Measurements from ENCODE around the gene DLK2.
"Not testable (repeated sequence)": the region's sequence is repeated elsewhere in the genome, so short reads cannot be mapped to it uniquely, and the experiment has no call there.

The DLK2 gene

DNA sequence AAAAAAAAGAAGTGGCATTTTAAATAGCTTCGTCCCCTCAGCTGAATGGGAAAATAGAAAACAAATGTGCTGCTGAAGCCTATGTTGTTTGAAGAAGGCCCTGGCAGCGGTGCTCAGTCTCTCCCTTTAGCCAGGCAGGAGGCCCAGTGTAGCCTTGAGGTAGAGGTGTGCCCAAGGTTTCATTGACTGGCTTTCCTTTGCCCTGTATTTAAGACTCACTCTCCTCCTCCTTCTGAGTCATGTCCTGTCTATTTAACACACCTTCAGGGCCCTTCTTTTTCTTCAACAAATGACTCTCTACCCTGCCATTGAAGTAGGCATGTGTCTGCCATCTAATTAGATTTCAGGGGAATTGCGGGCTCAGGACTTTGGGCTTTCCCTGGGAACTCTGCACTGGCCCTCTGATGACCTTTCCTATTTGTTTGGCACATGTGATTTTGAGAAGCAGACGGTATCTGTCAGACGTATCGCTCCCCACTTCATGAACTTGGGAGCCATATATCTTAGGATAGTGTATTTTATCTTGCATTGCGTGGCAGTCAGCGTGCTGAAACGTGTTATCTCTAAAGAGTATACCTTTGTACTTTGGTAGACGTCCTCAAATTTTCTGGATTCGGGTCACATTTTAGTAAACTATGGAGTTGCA, 26.4 kb upstream of the DLK2 start:
- DNase-seq (ENCODE audit: low read depth) = no peak

DNA sequence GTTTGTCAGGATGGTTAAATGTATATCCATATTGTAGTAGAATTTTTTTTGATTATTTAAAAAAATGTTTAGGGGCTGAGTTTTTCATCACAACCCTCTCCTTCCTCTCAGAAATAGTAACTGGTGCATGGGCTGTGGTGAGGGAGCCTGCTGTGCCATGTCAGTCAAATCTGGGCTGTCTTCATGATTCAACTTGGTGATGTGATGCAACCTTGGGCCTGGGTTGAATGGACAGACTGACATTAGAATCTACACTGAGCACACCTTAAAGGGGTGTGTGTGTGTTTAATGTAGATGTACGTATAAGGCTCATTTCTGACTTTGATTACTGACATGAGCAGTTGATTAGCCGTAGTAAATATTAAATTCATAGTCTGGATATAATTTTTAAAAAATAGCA, 25.7 kb upstream of the DLK2 start:
- DNase-seq (ENCODE audit: low read depth) = no peak

DNA sequence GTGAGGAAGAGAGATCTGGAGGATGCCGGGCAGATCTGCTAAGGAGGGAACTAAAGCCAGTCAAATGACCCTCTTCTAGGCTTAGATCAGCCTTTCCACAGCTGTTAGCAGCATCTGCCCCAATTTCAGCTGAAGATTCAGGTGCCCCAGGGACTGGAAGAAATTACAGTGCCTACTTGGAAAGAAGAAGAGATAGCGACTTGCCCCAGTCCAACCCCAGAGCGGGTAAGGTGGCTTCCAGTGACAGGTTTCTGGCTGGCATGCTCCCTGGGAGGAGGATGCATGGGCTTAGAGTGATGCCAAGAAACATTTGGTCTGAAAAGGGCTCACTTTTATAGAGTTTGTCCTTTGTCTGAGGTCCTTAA, 22.6 kb upstream of the DLK2 start:
- no peak for DNase-seq (ENCODE audit: low read depth)

DNA sequence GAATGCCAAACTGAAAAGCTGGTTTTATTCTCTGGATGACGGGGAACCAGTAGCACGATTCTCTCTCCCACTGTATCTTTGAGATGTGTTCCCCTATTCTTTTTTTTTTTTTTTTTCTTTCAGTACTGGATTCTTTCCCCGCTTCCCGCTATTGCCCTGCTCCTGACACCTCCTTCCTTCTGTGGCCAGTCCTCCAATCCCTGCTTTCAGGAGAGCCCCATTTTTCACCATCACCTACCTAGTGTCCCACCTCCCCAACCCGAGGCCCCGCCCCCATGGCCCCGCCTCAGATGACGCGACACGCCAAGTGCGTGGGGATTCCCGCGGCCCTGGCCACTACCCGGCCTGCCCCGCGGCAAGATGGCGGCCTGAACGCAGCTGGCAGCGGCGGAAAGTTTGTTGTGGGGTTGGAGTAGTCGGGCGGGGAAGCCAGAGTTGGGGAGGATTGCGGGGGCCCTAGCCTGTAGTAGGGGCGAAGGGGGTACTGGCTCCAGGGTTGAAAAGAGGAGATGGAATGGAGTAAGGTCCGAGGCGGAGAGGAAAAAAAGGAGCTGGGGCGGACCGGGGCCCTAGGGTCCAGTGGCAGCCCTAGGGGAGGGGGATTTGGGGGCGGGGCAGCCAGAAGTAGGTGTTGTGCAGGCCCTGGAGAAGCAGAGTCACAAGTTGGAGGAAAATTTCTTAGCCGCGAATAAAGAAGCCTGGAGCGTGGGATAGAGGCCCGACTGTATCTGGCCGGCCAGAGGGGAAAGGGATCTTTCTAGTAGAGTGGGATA, 22.1 kb upstream of the DLK2 start, which contains the start of gene TJAP1:
Gene TJAP1 (plus strand): TSS at position 336 of the 773 bp plus-strand sequence. CDS start 21,432 bp downstream, outside the sequence.
- peak; percentile 99 for DNase-seq (ENCODE audit: low read depth)

DNA sequence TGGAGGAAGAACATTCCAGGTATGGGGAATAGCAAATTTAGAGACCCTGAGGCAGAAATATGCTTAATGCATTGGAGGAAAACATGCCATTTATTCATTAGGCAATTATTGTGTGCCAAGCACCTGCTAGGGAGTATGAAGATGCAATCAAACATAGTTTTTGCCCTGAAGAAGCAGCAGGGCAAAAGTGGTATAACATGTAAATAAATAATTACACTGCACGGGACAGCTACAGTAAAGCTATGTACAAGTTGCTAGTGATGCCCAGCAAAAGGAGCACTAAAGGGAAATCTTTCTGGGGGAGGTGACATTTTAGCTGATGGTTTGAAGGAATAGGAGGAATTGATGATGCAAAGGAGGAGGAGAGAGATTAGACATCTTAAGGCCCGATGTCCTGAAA, 21.4 kb upstream of the DLK2 start:
- no peak for DNase-seq (ENCODE audit: low read depth)

DNA sequence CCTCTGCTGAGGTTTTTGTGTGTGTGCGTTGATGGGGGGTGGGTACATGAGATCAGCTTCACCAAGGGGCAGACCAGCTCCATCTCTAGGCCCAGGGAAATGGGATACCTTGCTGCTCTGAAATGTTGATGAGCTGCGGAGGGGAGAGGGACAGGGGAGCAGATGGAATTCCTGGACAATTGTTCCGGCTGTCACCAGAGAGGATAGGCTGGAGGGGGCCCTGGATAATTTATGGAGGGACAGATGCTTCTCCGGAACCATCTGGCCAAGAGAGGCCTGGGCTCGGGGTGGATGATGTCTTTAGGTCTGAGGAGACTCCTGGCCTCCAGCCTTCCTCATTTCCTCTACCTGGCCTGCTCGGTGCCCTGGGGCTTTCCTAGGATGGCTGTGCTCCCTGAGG, 20.2 kb upstream of the DLK2 start:
- no peak for DNase-seq (ENCODE audit: low read depth)

DNA sequence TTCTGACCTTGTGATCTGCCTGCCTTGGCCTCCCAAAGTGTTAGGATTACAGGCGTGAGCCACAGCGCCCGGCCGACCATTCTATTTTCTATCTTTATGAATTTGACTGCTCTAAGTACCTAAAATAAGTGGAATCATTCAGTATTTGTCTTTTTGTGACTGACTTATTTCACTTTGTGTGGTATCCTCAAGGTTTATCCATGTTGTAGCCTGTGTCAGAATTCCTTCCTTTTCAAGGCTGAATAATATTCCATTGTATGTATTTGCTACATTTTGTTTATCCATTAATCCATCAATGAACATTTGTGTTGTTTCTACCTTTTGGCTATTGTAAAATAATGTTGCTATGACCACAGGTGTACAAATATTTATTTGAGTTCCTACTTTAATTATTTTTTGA, 17.2 kb upstream of the DLK2 start:
- no peak for DNase-seq (ENCODE audit: low read depth)

DNA sequence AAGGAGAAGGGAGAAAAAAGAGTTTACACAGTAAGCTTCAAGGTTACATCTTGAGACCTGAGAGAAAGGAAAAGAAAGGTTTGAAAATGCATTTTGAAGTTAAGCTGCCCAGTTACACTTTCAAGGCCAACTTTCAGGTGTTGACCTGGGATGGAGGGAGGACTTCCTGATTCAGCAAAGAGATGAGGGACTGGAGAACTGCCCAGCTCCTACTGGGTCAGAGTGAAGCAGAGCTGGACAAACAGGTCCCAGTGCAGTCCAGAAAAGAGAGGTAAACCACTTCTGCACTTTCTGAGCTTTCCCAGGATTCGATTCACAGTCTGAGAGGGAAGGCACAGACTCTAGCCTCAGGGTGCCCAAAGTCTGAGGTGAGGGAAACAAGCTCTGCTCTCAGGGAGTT, 16.1 kb upstream of the DLK2 start:
- DNase-seq (ENCODE audit: low read depth) = no peak

DNA sequence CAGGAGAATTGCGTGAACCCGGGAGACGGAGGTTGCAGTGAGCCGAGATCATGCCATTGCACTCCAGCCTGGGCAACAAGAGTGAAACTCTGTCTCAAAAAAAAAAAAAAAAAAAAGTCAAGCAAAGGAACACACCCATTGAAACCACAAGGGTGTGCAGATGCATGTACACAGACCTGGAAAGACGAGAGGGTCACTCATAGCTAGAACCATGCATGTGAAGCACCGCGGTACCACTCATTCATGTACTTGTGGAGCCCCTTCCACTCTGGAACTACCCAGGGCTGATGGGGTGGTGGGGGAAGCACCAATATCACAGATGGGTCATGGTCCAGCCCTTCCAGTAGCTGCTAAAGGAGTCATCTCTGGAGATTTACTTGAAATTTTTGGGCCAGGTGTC, 14.6 kb upstream of the DLK2 start:
- DNase-seq (ENCODE audit: low read depth) = no peak

DNA sequence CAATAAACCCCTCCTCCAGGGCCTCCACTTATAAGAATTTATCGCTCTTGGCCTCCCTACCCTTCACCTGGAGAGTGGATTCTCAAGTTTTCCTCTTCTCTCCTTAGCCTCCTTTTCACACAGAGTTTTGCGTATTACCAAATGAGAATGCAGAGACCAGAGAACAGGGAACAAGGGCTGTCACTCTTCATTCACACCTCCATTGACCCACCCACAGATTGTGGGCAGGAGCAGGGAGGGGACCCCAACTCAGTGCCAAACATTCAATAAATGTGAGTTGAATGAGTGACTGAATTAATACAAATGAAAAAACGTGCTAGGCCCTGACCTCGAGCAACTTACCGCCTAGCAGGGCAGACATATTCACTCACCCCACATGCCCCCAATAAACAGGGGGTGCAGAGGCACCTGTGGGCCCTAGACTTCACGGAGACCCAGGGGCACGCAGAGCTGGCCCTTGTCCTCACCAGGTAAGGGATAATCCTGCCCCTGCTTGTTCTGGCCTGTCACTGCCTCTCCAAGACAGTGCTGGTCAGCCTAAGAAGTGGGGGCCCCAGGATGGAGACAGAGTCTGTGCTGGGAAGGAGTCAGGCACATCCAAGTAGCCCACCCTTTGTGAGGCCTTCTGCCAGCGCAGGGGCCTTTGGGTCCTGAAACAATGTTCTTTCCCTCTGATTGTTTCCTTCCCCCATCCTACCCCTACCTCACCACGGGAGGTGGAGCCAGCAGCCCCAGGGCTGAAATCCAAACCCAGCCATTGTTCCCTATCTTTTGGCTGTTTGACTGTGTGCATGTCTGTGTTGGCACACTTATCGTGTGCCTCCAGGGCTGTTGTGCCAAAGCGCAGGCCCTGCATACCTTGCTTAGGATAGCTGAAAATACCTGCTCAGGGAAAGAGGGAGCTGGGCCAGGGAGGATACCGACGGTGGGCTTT, 13.7 kb upstream of the DLK2 start:
- no peak for DNase-seq (ENCODE audit: low read depth)

DNA sequence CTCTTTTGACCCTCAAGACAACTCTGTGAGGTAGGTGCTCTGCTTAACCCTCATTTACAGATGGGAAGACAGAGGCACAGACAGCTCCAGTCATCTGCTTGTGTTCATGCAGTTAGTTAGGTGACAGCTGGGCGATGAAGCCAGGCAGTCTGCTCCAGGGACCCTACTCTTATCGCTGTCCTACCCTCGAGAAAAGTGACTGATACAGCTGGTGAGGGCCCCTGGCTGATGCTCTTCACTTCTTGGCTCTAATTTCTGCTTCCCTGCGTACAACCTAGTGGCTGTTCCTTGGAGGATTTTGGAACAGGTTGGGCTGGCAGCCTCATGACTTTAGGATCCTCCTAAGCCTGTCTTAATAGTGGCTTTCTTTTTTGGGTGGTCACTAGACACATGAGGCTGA, 12.9 kb upstream of the DLK2 start:
- DNase-seq (ENCODE audit: low read depth) = no peak

DNA sequence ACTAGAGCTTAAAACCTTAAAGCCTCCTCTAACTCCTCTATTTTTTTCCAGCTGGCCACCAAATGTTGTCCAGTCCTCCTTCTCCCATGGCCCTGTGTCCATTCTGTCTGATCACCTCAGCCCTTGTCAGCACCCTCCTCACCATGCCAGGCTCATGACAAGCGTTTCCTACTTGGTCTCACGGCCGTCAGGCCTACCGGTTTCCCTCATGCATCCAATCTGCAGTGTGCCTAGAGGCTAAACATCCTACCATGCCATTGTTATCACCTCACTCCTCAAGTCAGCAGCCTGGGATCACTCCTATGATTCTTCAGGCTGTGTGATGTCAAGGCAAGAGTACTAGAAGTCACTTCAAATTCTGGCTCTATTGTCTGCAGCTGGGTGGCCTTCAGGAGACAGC, 12.4 kb upstream of the DLK2 start:
- no peak for DNase-seq (ENCODE audit: low read depth)

DNA sequence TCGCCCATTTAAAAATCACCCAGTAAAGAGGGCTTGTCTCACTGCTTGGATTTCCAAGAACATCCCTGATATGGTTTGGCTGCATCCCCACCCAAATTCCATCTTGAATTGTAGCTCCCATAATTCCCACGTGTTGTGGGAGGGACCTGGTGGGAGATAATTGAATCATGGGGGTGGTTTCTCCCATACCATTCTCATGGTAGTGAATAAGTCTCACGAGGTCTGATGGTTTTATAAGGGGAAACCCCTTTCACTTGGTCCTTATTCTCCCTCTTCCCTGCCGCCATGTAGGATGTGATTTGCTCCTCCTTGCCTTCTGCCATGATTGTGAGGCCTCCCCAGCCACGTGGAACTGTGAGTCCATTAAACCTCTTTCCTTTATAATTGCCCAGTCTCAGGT, 11.9 kb upstream of the DLK2 start:
- DNase-seq (ENCODE audit: low read depth) = not testable (repeated sequence)

DNA sequence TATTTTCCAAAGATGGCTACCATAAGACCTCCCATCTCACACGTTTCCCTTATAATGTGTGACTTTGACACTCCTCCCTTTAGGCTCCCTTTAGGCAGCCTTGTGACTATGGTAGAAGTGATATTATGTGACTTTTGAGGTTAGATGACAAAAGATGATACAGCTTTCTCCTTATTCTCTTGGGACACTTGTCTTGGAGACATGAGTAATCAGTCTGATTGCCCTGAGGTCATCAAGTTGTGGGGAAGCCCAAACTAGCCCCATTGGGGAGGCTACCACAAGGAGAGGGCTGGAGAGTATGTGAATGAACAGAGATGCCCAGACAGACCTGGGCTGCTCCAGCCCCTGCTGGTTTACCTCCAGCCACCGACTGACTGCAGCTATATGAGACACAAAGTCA, 10.6 kb upstream of the DLK2 start:
- no peak for DNase-seq (ENCODE audit: low read depth)

DNA sequence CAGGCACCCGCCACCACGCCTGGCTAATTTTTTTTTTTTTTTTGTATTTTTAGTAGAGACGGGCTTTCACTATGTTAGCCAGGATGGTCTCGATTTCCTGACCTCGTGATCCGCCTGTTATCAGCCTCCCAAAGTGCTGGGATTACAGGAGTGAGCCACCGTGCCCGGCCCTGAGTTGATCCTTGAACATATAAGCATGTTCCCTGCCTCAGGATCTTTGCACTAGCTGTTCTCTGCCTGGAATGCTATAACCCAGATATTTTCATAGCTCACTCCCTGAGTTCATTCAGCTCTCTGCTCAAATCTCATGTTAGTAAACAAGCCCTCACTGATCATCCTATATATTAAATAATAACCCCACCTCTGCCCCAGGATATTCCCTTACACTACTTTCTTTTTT, 9.0 kb upstream of the DLK2 start:
- no peak for DNase-seq (ENCODE audit: low read depth)

DNA sequence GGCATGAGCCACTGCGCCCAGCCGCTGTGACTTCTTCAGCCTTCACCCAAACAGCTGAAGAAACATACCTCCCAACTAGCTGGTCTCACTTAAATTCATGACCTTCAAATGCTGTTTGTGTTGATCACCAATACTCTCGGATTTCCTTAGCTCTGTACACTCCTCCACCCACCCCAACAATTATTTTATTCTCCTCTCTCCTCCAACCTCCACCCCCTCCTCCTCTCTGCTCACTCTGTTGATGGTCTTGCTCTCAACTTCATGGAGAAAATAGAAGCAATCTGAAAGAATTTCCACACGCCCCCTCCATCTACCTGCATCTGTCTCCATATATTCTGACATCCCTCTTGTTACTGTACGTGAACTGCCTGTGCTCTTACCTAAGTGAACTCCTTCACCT, 6.6 kb upstream of the DLK2 start:
- DNase-seq (ENCODE audit: low read depth) = no peak

DNA sequence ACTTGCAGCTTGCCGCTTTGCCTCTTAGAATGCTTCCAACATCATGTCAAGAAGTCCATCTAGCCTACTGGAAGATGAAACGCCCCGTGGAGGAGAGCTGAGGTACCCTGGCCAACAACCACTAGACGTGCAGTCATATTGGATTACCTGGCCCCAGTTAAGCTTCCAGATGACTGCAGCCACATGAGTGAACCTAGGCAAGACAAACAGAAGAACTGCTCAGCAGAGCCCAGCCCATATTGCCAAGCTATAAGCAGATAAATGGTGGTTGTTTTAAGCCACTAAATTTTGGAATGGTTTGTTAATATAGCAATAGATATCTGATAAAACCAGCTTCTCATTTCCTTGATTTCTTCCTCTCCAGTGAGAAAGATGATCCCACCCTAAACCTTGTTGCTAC, 4.7 kb upstream of the DLK2 start:
- no peak for DNase-seq (ENCODE audit: low read depth)

DNA sequence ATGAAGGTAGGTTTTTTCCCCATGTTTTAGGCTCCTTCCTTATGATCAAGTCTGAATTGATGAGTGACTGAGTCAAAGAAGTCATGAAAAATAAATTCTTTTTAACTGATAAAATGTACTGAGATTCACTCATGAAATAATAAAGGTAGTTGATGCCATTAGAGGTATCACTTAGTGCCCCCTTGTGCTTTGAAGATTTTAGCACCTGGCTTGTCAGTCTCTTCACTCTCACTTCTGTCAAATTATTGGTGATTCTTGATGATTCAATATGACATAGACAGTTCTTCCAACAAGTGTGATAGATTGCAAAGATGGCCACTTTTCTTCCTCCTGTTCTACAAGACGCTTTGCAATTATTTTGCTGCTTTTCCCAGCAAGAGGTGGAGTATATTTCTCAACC, 4.2 kb upstream of the DLK2 start:
- no peak for DNase-seq (ENCODE audit: low read depth)

DNA sequence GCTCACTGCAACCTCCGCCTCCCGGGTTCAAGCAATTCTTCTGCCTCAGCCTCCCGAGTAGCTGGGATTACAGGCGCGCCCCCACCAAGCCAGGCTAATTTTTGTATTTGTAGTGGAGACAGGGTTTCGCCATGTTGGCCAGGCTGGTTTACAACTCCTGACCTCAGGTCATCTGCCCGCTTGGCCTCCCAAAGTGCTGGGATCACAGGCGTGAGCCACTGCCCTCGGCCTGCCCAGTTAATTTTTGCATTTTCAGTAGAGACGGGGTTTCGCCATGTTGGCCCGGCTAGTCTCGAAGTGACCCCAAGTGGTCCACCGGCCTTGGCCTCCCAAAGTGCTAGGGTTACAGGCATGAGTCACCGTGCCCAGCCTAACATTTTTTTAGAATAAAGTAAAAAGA, 2.8 kb upstream of the DLK2 start:
- DNase-seq (ENCODE audit: low read depth) = not testable (repeated sequence)

DNA sequence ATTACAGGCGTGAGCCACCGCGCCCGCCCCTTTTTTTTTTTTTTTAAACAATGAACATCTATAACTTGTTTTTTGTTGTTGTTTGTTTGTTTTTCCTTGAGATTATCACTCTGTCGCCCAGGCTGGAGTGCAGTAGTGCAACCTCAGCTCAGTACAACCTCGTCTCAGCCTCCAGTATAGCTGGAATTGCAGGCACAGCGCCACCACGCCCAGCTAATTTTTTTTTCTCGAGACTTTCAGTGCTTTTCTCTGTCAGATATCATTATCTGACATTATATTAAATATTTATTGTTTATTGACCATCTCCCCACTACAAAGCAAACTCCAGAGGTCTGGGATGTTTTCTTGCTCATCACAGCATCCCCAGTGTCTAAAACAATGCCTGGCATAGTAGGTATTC, 2.3 kb upstream of the DLK2 start:
- DNase-seq (ENCODE audit: low read depth) = no peak

DNA sequence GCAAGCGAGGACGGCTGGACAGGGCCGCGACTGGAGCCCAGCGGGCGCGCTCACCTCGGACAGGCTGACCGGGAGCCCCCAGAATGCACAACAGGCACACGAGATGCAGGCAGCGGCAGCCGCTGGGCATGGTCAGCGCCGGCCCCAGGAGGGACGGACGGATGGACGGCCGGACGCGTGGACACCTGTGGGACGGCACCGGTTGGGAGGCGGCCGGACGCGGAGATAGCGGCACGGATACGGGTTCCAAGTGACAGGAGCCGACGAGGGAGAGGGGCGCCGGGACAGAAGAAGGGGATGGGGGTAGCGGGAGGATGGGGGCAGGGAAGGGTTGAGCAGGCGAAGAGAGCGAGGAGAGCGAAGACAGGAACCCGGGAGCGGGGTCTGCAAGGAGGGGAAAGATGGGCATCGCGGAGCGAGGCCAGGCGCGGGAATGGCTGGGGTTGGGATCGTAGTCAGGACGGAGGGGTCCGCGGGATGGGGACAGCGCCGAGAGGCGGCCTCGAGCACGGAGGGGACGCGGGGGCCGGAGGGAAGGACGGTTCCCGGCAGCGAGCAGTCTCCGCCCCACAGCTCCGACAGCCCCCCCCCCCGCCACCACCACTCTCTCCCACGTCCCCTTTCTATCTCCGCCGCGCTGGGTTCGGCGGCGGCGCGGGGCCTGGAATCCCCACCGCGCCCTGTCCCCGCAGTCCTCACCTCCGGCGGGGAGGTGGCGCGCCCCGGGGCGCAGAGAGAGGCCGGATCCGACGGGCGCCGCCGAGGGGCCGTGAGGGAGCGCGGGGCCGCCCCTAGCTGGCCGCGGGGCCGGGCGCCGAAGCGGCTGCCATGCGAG, 435 bp downstream of the DLK2 start:
- no peak for DNase-seq (ENCODE audit: low read depth)

DNA sequence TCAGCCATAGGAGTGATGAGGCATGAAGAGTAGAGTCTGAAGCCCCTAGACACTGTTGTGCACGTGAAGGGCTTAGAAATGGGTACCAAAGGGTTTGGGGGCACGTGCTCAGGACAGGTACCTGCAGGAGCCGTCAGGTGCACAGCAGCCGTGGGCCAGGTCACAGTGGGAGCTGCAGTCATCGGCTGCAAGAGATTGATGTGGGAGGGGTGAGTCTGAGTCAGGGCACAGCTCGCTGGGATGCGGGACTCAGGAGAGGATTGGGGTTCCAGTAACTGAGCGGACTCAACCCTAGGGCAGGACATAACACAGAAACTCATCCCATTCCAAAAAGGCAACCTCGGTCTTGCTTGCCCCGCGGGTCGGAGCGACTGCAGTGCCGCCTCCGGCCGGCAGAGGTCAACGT, 1.1 kb downstream of the DLK2 start:
- DNase-seq (ENCODE audit: low read depth) = peak; percentile 41
